NCI-H524 (cell line): ENCODE measurements around the gene FOXJ2.
"Not testable (repeated sequence)": the region's sequence is repeated elsewhere in the genome, so short reads cannot be mapped to it uniquely, and the experiment has no call there.

Source experiments
- DNase-seq, 2 experiments: peaks; one replicate each; lab custom pipeline; 2025; lab: John Stamatoyannopoulos, UW

The FOXJ2 gene

DNA sequence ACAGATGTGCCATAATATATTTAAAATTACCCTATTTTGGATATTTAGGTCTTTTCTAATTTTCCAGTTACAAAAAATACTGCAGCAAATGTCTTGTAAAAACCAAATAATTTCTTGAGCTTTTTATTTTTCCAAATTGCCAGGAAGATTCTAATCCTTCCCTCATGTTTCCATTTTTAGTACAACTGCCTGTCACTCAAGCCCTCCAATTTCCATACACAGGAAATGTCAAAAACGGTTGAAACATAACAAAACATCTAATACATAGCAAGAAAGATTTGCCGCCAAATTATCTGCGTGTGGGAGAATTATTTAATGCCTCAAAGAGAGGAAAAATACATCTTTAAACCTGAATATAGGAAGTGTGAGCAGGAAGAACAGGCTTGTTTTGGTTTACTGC lies 2.3 kb upstream of the FOXJ2 start:
- no peak for DNase-seq

DNA sequence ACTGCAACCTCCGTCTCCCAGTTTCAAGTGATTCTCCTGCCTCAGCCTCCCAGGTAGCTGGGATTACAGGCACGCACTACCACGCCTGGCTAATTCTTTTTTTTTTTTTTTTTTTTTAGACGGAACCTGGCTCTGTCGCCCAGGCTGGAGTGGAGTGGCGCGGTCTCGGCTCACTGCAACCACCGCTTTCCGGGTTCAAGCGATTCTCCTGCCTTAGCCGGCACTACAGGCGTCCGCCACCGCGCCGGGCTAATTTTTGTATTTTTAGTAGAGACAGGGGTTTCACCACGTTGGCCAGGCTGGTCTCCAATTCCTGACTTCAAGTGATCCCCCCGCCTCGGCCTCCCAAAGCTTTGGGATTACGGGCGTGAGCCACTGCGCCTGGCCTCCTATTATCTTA lies 1.5 kb upstream of the FOXJ2 start:
- DNase-seq: not testable (repeated sequence)

DNA sequence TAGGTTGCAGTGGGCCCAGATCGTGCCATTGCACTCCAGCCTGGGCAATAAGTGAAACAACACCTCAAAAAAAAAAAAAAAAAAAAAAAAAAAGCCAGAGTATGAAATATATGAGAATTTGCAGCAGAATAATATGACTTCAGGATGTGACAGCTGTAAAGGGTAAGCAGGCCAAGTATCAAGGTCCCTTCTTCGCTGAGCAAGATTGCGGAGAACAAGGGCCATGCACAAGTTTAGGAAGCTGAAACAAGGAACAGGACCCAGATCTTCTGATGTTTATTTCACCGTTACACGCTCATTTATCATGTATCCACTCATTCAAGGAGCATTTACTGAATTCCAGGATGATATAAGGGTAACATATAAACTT lies 659 bp upstream of the FOXJ2 start:
- no peak for DNase-seq

DNA sequence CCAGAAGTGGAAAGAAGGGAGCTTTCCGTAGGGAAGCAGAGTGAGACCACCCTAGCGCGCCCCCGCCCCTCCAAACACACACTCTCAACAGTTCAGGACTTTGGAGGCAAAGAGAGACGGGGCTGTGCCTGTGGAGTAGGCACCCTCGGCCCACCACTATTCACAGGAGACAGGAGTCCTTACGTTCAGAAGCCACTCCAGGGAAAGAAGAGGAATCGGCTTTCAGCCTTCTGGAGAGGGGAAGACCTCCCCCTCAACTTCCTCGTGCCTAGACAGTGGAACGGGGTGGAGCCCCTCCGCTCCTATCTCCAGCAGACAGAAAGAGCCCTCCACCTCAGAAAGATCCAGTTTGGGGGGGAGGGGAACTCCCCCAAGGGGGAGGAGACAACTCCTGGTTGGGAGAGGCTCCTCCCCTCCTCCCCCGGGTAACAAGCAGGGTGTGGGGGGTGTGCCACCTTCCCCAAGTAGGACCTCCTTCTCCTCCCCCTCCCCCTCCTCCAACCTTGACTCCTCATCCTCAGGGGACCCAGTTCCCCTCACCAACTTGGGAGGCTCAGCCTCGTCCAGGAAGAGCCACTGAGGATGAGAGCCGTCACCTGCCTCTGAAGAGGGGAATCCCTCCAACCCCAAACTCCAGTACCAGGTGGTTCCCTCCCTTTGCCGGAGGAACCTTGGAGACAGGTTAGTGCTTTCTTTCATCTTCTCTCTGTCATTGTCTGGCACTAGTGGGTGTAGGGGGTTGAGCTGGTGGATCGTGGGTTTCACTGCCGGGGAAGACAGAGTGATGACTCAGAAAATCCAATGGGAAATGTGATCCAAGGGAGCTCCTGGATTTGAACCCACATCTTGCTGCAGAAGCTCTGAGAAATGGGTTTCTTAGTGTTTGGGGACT lies 883 bp downstream of the FOXJ2 start:
- peak; percentile 23 to 39 for DNase-seq

DNA sequence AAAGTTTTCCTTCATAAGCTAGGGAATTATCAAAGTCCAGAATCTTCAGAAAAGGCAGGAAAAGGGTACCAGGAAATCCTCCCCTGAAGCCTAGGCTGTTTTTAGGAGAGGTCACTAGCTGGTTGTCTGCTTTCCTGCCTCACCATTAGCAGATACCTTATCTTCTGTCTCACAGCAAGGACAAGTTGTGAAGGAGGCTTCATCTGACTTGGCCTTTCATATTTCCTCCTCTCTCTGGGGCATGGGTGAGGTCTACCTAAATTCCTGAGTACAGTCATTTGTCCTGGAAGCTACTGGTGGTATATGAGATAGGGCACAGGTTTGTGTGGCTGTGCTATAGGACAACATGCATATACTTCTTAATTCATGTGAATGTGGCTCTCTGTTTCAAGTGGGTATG lies 2.3 kb downstream of the FOXJ2 start:
- DNase-seq: no peak

DNA sequence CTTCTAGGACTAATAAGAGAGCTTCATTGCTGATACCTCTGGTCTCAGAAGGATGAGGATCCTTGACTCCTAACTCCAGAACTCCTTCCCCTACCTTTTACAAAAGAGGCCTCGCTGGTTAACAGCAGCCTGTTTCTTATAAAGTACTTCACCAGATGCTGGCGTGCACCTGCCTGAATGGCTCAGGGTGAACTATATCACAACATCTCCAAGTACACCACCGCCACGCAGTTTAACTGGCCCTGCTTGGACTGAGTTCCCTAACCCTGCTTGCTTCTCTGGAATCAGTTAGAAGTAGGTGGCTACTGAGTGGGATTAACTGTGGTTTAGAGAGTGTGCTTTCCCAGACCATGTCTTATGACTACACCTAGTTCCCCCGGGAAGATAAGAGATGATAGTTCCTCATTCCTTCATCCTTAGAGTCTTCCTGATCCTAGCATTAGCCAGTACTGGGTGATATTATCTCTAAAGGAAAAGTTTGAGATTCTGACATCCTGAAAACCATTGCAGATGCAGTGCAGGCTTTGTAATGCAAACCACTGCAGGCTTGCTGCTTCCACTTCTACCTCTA lies 3.0 kb downstream of the FOXJ2 start:
- no peak for DNase-seq

DNA sequence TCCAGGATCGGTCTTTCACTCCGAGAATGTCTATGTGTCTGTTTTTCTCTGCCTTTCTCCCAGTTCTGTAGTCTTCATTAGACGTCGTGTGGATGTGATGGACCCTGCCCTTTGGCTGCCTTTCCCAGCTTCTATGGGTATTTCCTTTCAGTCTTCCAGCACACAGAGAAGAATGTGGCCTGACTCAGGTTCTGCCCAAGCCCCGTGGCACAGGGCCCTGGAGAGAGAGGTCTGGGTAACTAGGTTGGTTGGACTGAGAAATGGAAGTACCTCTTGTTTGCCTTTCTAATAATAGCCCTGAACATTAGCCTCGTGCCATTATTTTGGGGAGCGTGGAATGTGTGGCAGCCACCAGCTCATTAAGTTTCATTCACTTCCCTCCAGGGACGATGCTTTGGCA lies 3.8 kb downstream of the FOXJ2 start:
- no peak for DNase-seq

DNA sequence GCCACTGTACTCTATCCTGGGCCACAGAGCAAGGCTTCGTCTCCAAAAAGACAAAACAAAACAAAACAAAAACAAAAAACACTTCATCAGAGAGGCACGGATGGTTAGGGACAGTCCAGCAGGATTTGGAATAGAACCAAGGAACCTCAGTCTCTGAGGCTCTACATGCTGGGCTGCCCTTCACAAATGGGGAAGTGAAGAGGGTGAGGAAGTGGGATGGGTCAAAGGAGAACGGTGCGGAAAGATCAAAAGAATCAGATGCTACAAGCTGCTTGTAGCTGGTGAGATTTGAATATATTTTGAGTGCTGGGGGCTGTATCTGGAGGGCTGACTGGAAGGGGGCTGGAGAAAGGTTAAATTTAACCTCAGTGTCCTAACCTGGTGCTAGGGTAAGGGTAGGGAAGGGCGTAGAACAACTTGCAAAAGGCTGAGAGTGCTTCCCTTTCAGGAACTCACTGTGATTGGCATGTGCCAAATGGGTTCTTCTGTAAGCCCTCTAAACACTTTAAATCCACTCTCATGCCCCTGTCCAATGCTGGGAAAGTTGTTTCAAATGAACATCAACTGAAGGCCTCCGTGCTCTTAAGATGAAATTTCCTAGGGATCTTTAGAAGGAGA lies 4.6 kb downstream of the FOXJ2 start:
- no peak for DNase-seq

DNA sequence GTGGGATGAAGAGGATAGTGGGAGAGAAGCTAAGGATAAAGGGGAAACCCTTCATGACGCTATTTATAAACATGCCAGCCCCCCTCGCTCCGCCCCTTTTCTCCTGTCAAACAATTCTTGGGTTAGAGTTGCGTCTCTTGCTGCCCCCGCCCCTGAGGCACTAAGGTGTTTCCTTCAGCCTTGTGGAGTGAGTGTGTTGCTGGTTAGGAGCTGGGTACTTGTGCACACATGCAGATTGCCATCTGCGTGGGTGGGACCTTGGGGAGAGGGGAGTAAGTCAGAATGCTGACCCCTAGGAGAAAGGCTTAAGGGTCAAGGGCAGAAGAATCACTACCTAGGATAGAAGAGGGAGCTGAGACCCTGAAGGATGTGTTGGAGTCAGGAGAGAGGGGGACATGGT lies 5.4 kb downstream of the FOXJ2 start:
- no peak for DNase-seq

DNA sequence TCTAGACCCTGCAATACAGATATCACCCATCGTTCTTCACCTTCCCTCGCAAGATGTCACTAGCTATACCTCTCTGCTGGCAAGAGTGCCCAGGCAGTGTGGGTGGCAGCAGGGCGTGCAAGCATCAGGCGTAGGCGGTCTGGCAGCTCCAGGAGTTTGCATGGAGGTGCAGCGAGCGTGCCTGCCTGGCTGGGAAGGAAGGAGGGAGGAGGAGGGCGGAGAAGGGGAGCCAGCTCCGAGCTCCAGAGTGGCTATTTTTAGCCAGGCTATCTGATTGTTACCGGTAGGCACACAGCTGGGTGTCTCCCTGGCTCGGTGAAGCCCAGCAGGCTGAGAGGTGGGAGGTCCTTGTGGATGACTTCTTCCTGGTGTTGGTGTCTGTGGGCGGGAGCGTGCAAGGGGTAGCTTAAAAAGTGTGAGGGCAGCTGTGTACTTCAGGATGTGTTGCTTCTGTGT lies 6.2 kb downstream of the FOXJ2 start:
- no peak for DNase-seq

DNA sequence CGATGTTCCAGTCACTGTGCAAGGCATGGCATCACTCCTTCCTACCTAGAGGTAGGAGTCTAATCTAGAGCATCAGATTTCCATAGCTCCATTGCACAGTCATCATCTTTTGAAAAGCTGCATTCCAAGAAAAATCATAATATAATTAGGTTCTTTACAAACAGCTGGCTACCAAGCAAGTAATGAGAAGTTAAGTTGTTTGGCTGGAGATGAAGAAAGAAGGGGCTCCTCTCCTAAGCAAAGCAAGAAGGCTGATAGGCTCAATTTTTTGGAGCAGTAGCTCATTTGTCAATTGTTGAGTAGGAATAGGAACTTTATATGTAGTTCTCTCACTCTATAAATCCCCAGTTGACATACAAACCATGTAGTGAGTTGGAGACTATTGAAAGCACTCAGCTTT lies 8.3 kb downstream of the FOXJ2 start:
- no peak for DNase-seq

DNA sequence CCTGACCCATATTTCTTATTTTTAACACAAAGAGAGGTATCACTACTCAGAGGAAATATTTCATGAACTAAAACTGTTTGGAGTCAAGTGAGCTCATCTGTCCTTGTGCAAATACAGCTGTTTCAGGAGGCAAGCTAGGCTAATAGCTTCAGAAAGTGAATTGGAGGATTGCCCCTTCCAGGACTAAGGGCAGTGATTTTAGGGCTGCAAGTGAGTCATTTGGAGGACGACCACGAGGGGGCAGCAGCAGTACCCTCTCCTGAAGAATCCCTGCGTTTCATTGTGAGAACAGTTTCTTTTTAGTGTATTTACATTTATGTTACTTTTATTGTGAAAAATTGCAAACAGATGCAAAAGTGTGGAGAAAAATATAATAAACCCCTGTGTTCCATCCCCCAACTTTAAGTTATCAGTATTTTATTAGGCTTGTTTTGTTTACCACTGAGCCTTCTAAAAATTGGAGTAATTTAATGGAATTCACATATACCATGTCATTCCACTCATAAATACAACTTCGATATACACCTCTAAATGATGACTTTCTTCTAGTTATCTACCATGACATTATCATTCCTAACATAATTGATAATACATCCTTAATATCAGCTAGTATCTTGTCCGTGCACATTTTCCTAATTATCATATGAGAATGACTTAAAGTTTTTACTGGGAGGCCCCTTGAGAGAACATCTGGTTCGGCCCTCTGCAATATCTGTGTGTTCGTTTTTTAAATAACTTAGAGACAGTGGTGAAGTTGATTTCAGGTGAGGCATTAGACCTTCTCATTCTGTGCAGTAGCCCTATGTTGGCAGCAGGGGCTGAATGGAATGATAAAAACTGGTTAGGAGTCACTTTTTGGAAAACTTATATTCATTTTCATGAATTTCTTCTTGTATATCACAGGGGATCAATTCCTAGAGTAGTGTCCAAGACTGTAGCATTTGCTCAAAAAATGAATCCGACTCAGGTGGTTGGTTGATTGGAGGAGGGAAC lies 13.7 kb downstream of the FOXJ2 start:
- DNase-seq: peak; percentile 4 to 63

DNA sequence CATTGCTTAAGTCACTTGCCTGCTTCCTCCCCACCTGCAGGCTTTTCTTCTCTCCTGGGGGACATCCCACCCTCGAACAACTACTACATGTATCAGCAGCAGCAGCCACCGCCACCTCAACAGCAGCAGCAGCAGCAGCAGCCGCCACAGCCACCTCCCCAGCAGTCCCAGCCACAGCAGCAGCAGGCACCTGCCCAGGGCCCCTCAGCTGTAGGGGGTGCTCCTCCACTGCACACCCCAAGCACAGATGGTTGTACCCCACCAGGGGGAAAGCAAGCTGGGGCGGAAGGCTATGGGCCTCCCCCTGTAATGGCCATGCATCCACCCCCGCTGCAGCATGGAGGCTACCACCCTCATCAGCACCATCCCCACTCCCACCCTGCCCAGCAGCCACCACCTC lies 15.3 kb downstream of the FOXJ2 start:
- no peak for DNase-seq

DNA sequence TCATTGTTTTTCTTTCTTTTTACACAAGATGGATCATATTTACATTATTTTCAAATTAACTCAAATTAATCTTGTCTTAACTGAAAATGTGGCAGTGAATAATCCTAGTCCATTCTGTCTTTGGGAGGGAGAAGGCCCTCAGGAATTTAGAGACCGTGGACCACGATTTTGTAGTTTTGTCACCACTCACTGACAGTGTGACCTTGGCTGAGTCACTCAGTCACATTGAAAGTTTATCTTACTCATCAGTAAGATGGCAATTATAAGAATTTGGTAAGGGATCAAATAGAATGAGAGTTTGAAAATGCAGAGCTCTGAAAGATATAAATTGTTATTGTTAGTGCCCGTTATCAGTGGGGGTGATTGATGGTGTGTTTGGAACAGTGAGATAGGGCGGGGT lies 16.4 kb downstream of the FOXJ2 start:
- DNase-seq: no peak

DNA sequence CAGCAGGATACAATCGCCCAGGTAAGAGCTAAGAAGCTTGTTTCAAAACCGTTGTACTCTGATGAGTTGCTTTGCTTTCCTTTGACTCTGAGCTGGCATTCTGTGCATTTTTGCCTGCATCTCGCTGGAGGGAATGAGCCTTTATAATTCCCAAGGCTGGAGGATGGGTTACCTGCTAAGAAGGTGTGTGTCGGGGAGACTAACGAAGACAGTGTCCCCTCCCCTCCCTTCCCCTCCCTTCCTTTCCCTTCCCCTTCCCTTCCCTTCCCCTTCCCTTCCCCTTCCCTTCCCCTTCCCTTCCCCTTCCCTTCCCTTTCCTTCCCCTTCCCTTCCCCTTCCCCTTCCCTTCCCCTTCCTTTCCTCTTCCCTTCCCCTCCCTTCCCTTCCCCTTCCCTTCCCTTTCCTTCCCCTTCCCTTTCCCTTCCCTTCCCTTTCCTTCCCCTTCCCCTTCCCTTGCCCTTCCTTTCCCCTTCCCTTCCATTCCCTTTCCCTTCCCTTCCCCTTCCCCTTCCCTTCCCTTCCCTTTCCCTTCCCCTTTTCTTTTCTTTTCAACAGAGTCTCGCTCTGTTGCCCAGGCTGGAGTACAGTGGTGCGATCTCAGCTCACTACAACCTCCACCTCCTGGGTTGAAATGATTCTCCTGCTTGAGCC lies 18.2 kb downstream of the FOXJ2 start:
- DNase-seq: no peak

DNA sequence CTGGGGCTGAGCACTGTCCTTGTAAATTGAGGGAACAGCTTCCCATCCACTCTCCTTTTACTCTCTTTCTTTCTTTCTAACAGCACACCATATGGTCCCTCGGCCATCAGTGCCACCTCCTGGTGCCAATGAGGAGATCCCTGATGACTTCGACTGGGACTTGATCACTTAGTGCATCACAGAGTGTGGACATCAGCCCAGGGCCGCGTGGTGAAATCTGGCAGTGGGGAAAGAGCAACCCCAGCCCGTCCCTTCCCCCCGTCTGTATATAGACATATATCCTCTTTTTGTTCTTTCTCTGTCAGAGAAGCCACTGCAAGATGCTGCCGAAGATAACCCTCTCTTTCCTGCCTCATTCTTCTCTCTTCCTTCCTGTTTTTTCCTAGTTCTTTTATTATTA lies 20.2 kb downstream of the FOXJ2 start:
- peak in 1 of 2 experiments; percentile 6 for DNase-seq

DNA sequence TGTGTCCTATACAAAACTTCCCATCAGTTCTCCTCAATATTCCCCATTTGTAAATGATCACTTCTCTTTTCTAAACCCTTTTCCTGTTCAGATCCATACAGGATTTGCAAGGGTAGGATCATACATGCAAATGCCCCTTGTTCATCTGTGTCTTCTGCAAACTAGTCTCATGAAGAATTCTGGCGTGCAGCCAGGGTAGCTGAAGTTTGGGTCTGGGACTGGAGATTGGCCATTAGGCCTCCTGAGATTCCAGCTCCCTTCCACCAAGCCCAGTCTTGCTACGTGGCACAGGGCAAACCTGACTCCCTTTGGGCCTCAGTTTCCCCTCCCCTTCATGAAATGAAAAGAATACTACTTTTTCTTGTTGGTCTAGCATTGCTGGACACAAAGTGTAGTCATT lies 22.3 kb downstream of the FOXJ2 start:
- no peak for DNase-seq

DNA sequence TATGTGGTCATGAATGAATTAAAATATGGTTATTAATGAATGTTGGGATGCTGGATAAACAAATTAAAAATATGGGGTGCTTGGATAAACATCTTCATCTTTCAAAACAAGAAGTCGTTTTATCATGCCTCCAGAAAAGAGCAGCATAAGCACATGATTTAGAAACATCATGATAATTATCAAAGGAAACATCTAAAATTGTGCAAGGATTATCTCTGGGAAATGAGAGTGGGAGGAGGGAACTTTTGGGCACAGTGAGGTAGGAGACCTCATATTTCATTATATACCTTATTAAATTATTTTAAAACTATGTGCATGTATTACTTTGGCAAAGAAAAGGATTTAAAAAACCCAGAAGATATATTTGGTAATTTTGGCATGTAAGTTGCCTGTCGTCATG lies 24.8 kb downstream of the FOXJ2 start:
- no peak for DNase-seq

DNA sequence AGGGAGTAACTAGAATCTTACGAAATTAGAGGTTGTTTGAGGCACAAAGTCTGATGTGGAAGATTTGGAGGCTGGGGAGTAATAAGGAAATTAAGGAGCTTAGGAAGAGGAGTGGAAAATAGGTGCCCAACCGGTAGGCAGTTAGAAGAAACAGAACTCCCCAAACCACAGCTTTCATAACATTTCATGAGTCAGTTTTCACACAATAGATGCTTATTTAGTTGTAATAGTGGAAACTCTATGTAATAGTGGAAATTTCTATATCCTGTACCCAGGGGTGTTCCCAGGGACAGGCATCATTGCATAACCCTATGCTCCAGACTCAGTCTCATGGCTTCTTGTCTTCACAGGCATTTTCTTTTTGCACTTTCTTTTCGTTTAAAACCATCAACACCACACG lies 25.3 kb downstream of the FOXJ2 start:
- DNase-seq: no peak

DNA sequence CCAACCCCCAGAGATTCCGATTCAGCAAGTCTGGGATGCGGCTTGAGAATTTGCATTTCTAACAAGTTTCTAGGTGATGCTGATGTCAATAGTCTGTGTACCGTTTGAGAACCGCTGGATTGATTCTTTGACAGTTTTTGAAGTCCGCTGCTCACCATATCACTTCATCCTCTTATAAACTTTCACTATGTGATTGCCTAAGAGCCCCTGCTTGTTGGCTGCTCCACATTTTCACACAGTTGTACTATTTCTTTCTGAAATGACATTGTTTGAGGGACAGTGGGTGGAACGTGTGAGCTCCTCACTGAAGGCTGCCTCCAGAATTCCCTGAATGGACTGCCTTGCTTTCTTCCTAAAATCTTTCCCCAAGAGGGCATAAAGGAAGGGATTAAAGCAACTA lies 26.0 kb downstream of the FOXJ2 start:
- DNase-seq: no peak

DNA sequence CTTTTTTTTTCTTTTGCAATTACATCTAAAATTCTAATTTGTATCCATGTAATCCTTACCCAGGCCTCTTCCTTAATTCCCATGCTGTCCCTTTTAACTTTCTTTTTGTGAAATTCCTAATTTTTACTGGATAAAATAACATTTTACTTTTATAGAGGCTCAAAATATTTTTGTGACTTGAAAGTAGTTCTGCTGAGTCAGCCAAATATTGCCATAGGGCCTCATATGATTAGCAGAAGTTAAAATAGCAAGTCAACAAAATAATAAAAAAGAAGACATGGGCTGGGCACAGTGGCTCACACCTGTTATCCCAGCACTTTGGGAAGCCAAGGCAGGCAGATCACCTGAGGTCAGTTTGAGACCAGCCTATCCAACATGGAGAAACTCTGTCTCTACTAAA lies 31.6 kb downstream of the FOXJ2 start:
- DNase-seq: no peak
